Endothelial cell of umbilical vein (primary cell): ENCODE results near the gene NDUFS5. TPM values are rescaled to one million over a fixed set of nuclear protein-coding genes. Genes with fewer than 3 reads are reported as not detected.
"Not testable (repeated sequence)": the region's sequence is repeated elsewhere in the genome, so short reads cannot be mapped to it uniquely, and the experiment has no call there.

Experiments
- BruUV-seq: library from RNA; stranded (reverse); fragments of 400-500 nt; replicated peaks from 2 replicates; lab custom pipeline; 2021; lab: Mats Ljungman, UMichigan
- CTCF ChIA-PET: fragments of 300-600, 350-600 bp; sonication (Branson Sonifier 250); formaldehyde crosslinking; loops from one replicate; lab custom pipeline; 2021; ENCODE audit warnings: antibody characterized with exemption, inconsistent platforms; lab: Charles Lee
- POLR2A ChIA-PET: fragments of 300-600, 350-600 bp; sonication (Branson Sonifier 250); formaldehyde crosslinking; loops from one replicate; lab custom pipeline; 2021; ENCODE audit warnings: antibody characterized with exemption, inconsistent platforms; lab: Charles Lee
- DNase-seq: peaks from one replicate; pipeline ENCODE4 v3.0.0-alpha.2; 2011; ENCODE audit warnings: low read depth, low spot score
- FAIRE-seq: peaks from 2 replicates; lab custom pipeline; 2011; peaks lifted over from hg19 to GRCh38; lab: Jason Lieb, UNC
- H2AFZ ChIP-seq: 2 replicates; pipeline ENCODE4 v1.6.0; 2012; ENCODE audit warnings: low read depth, low read length, control low read depth, inconsistent platforms
- H3K27ac ChIP-seq: 2 replicates; pipeline ENCODE4 v1.5.1; 2011; ENCODE audit warnings: low read depth, mild to moderate bottlenecking, control low read depth, low read length, moderate library complexity; ENCODE audit not compliant: insufficient read depth
- H3K27me3 ChIP-seq, 2 experiments: 2 replicates each; pipeline versions ENCODE4 v1.6.0 to v1.6.1; 2011; ENCODE audit warnings: low read length in 2 of 2, mixed read lengths in 1 of 2; ENCODE audit not compliant: control insufficient read depth in 2 of 2, insufficient read depth in 2 of 2
- H3K36me3 ChIP-seq, 2 experiments: 2 replicates in 1 of 2; 3 replicates in 1 of 2; pipeline ENCODE4 v1.5.1; 2011; ENCODE audit warnings: low read length in 2 of 2, mild to moderate bottlenecking in 1 of 2, moderate library complexity in 1 of 2; ENCODE audit not compliant: control insufficient read depth in 2 of 2, insufficient read depth in 2 of 2; ENCODE audit errors: extremely low read depth in 1 of 2
- H3K4me1 ChIP-seq: 3 replicates; pipeline ENCODE4 v1.5.1; 2011; ENCODE audit warnings: mild to moderate bottlenecking, low read length; ENCODE audit not compliant: control insufficient read depth, insufficient read depth; ENCODE audit errors: extremely low read depth
- H3K4me2 ChIP-seq: 2 replicates; pipeline ENCODE4 v1.6.1; 2011; ENCODE audit warnings: low read length, control low read depth, mixed read lengths; ENCODE audit not compliant: insufficient read depth
- H3K4me3 ChIP-seq, 3 experiments: fragments of 200-600 bp in 1 of 3; sonication (generic), shearing (Covaris generic) in 1 of 3; replicated peaks in 1 of 3; 2 replicates each; pipeline ENCODE4 v1.5.1; 2011 to 2016; ENCODE audit warnings: control low read depth in 3 of 3, low read length in 3 of 3, mild to moderate bottlenecking in 2 of 3, inconsistent platforms in 1 of 3, low read depth in 1 of 3, moderate library complexity in 1 of 3; ENCODE audit not compliant: insufficient read depth in 1 of 3
- H3K79me2 ChIP-seq: 2 replicates; pipeline ENCODE4 v1.6.0; 2012; ENCODE audit warnings: low read length, inconsistent platforms; ENCODE audit not compliant: control insufficient read depth, insufficient read depth
- H3K9ac ChIP-seq: replicated peaks from 2 replicates; pipeline ENCODE3; 2011; ENCODE audit warnings: low read length, control low read depth; ENCODE audit not compliant: insufficient read depth; ENCODE audit errors: extremely low read depth
- H3K9me1 ChIP-seq: replicated peaks from 3 replicates; pipeline ENCODE4 v1.6.0; 2011; ENCODE audit warnings: mild to moderate bottlenecking, low read length; ENCODE audit not compliant: control insufficient read depth, insufficient read depth; ENCODE audit errors: extremely low read depth
- H3K9me3 ChIP-seq: replicated peaks from 2 replicates; pipeline ENCODE4 v1.5.1; 2012; ENCODE audit warnings: low read length, inconsistent platforms; ENCODE audit not compliant: control insufficient read depth, insufficient read depth
- H4K20me1 ChIP-seq: replicated peaks from 2 replicates; pipeline ENCODE3; 2011; ENCODE audit warnings: mild to moderate bottlenecking, low read length; ENCODE audit not compliant: control insufficient read depth, insufficient read depth; ENCODE audit errors: extremely low read depth
- CTCF ChIP-seq, 2 donors: IDR thresholded peaks; 1 replicate in 1 of 2; 2 replicates in 1 of 2; pipeline ENCODE4 v1.5.1; 2011; ENCODE audit warnings: low read length in 2 of 2, mild to moderate bottlenecking in 2 of 2, moderate library complexity in 2 of 2, control low read depth in 1 of 2, inconsistent platforms in 1 of 2, low read depth in 1 of 2; ENCODE audit not compliant: insufficient read depth in 1 of 2; ENCODE audit errors: extremely low read depth in 1 of 2
- EZH2 ChIP-seq: IDR thresholded peaks from 2 replicates; pipeline ENCODE4 v1.6.1; 2012; ENCODE audit warnings: borderline replicate concordance, low read depth, mild to moderate bottlenecking, moderate library complexity, low read length, inconsistent platforms; ENCODE audit not compliant: severe bottlenecking
- FOS ChIP-seq: IDR thresholded peaks from 2 replicates; pipeline ENCODE4 v1.6.1; 2011; ENCODE audit warnings: mild to moderate bottlenecking, low read length, moderate library complexity, borderline replicate concordance; ENCODE audit not compliant: insufficient read depth
- GATA2 ChIP-seq: IDR thresholded peaks from 2 replicates; pipeline ENCODE4 v1.7.0; 2011; ENCODE audit warnings: low read depth, mild to moderate bottlenecking, moderate library complexity, mixed read lengths, low read length; ENCODE audit not compliant: insufficient read length, insufficient read depth
- JUN ChIP-seq: IDR thresholded peaks from 2 replicates; pipeline ENCODE4 v1.6.1; 2011; ENCODE audit warnings: borderline replicate concordance, low read depth; ENCODE audit not compliant: insufficient read length, insufficient read depth
- MYC ChIP-seq: IDR thresholded peaks from one replicate; pipeline ENCODE4 v1.6.1; 2011; ENCODE audit warnings: mild to moderate bottlenecking, low read depth, low read length
- POLR2A ChIP-seq: IDR thresholded peaks from 2 replicates; pipeline ENCODE4 v1.6.1; 2012; ENCODE audit warnings: low read depth, mild to moderate bottlenecking, control low read depth, low read length
- POLR2AphosphoS5 ChIP-seq: IDR thresholded peaks from 2 replicates; pipeline ENCODE4 v1.6.1; 2012; ENCODE audit warnings: low read depth, mild to moderate bottlenecking, control low read depth, low read length, moderate library complexity; ENCODE audit not compliant: insufficient read depth
- dilution Hi-C: fragments of 300-500 bp; cut with MboI; formaldehyde crosslinking; loops from one replicate; pipeline ENCODE4 v1.15.0; 2019; ENCODE audit warnings: low sequenced_read_pairs; ENCODE audit not compliant: extremely low pct_ligation_motif_present
- intact Hi-C: fragments of 100-400 bp; cut with micrococcal nuclease; formaldehyde crosslinking; loops from one replicate; pipeline ENCODE4 v1.10.0; 2022
- polyA plus RNA-seq, 4 experiments: library from polyadenylated mRNA; depleted of rRNA in 3 of 4; stranded (reverse) in 3 of 4; unstranded in 1 of 4; fragments of >200 nt; gene quantifications; 2 replicates each; pipeline versions ENCODE4 v1.2.1 to v1.2.3, GENCODE V29; 2011 to 2012; ENCODE audit warnings: missing spikeins in 1 of 4
- total RNA-seq: library from RNA; stranded (reverse); gene quantifications from 2 replicates; pipeline ENCODE4 v1.2.3, GENCODE V29; 2021
- TF ChIP-seq, protein P1 (sequence below): IDR thresholded peaks from 2 replicates; pipeline ENCODE4 v1.6.1; 2011; ENCODE audit not compliant: insufficient read depth, insufficient read length

Gene NDUFS5
- total and polyA plus RNA-seq, 2 donors (not counting 3 experiments of a cell fraction or from before 2014, with no cell fraction given) = 327 to 710 TPM

DNA sequence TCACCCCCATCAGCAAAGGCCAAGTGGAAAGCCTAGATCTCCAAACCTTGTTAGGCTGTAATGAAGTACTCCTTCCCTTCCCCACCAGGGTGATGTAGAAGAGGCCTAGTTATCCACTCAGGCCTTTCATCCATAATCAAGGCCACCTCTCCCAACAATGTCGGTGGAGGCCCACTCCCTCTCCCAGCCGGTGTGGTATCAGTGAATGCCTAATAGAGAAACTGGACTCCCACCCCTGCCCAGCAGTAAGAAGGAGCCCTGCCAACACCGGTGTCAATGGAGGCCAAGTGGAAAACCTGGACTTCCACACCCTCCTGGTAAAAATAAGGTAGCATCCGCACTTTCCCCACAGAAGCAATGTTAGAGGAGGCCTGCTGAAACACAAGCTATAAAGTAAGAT is 23.9 kb downstream of the NDUFS5 start:
- FAIRE-seq (no peak), DNase-seq (no peak)
- POLR2A ChIA-PET = no interaction called here
- Histone ChIP-seq H3K36me3 (no peaks in the 10 kb centered on the region), H3K4me3 (no peak overlapping the region), H4K20me1 (no peaks in the 10 kb centered on the region), H3K9ac (no peak overlapping the region), H3K4me1 (peaks cover 16% of the 10 kb centered on the region), H3K9me1 (no peaks in the 10 kb centered on the region), H3K27me3 (no peaks in the 10 kb centered on the region), H2AFZ (no peak overlapping the region), H3K27ac (no peak overlapping the region), H3K9me3 (no peaks in the 10 kb centered on the region), H3K4me2 (no peak overlapping the region), H3K79me2 (no peaks in the 10 kb centered on the region)
- TF ChIP-seq EZH2 (no peak), JUN (no peak), GATA2 (no peak), CTCF (IDR thresholded peaks at IDR 0.05; ENCODE audit: extremely low read depth in 1 of 2, insufficient read depth in 1 of 2, low read depth in 1 of 2, low read length in 2 of 2) (no peak), FOS (no peak), MYC (no peak), POLR2A (no peak), POLR2AphosphoS5 (no peak)
- TF ChIP-seq, protein P1, sequence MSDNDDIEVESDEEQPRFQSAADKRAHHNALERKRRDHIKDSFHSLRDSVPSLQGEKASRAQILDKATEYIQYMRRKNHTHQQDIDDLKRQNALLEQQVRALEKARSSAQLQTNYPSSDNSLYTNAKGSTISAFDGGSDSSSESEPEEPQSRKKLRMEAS = no peak
- CTCF ChIA-PET = interaction anchor here (1.5 kb wide), 1 partner anchor 42 kb away, joined by 4 read pairs; no protein-coding TSS in a partner anchor
- BruUV-seq = no TSS peak
- dilution Hi-C loops (no loop called here), intact Hi-C loops (no loop called here)

- H2AFZ ChIP-seq, H3K27me3 ChIP-seq, H4K20me1 ChIP-seq, H3K79me2 ChIP-seq, intact Hi-C loops, H3K9me1 ChIP-seq, FAIRE-seq, H3K27ac ChIP-seq, H3K36me3 ChIP-seq, H3K4me3 ChIP-seq, BruUV-seq, dilution Hi-C loops, DNase-seq, H3K9ac ChIP-seq, H3K9me3 ChIP-seq, POLR2A ChIA-PET, H3K4me2 ChIP-seq: not testable (repeated sequence)
- CTCF ChIA-PET = interaction anchor here (1.5 kb wide), 1 partner anchor 41 kb away, joined by 4 read pairs; no protein-coding TSS in a partner anchor
- peaks cover 16% of the 10 kb centered on the region for H3K4me1 ChIP-seq
Measured at GRCh38 chr1:39051193-39051850, 25.2 kb downstream of the NDUFS5 start.
